HFFc6 (cell line): ENCODE data around the gene SYCP1. TPM values are rescaled to one million over a fixed set of nuclear protein-coding genes. Genes with fewer than 3 reads are reported as not detected.

Experiments
- DNase-seq: peaks from one replicate; pipeline ENCODE4 v3.0.0-alpha.2; 2018
- H3K27ac Mint-ChIP-seq: 2 replicates; pipeline ENCODE4 v1.8.0; 2020; ENCODE audit warnings: mild to moderate bottlenecking, mixed read lengths
- H3K27me3 Mint-ChIP-seq: 2 replicates; pipeline ENCODE4 v1.8.0; 2021; ENCODE audit warnings: mild to moderate bottlenecking, moderate library complexity, mixed read lengths; ENCODE audit not compliant: insufficient read depth
- H3K36me3 Mint-ChIP-seq: 2 replicates; pipeline ENCODE4 v1.8.0; 2021; ENCODE audit warnings: low read depth, mixed read lengths
- H3K4me1 Mint-ChIP-seq: 2 replicates; pipeline ENCODE4 v1.8.0; 2020; ENCODE audit warnings: low read depth, mixed read lengths
- H3K4me3 Mint-ChIP-seq: 2 replicates; pipeline ENCODE4 v1.8.0; 2020; ENCODE audit warnings: mild to moderate bottlenecking, moderate library complexity, mixed read lengths
- H3K9me3 Mint-ChIP-seq: 2 replicates; pipeline ENCODE4 v1.8.0; 2020; ENCODE audit warnings: mild to moderate bottlenecking, mixed read lengths
- CTCF ChIP-seq: fragments of 200-600 bp; sonication (generic); IDR thresholded peaks from 2 replicates; pipeline ENCODE4 v1.5.0; 2021; ENCODE audit warnings: antibody characterized with exemption, mild to moderate bottlenecking
- total RNA-seq, 6 experiments: library from RNA; stranded (reverse); fragmentation: NEBNext Ultra II Directional; extraction: Animal tissue kit (Norgen Biotek cat#: 25700); gene quantifications; 2 replicates in 1 of 6; 3 replicates in 5 of 6; pipeline ENCODE4 v1.2.3, GENCODE V29; 2021

The SYCP1 gene
- total RNA-seq, 6 experiments from 2014 or later, result not detected

GRCh38 chr1:115021145-115021544 is 166.5 kb downstream of the SYCP1 start:
- TF ChIP-seq CTCF, result no peak
- H3K9me3 Mint-ChIP-seq, result no peaks in the 10 kb centered on the region
- no peak overlapping the region for H3K4me3 Mint-ChIP-seq
- H3K4me1 Mint-ChIP-seq, result no peaks in the 10 kb centered on the region
- H3K27me3 Mint-ChIP-seq, result peaks cover 8% of the 10 kb centered on the region
- no peak for DNase-seq
- H3K27ac Mint-ChIP-seq, result no peak overlapping the region
- H3K36me3 Mint-ChIP-seq, result no peaks in the 10 kb centered on the region

DNA sequence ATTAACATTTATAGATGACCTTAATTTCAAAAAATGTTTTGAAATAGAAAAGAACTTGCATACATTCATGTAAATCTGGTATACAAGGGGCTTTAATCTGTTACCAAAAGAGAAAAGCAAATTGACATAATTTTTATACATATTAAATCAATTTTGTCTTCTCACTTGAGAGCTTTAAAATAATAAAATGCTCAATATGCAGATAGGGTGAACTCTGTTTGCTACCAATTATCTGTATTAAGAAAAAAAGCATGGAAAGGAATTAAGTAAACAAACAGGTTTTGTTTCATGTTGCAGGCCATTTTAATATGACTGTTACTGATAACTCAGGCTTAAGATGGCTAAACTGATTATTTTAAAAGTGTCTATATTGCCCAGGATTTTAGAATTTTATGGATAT is 168.9 kb downstream of the SYCP1 start:
- DNase-seq, result no peak
- peaks cover 10% of the 10 kb centered on the region for H3K27me3 Mint-ChIP-seq
- no peaks in the 10 kb centered on the region for H3K9me3 Mint-ChIP-seq
- TF ChIP-seq CTCF, result no peak
- no peaks in the 10 kb centered on the region for H3K4me1 Mint-ChIP-seq
- H3K27ac Mint-ChIP-seq, result no peak overlapping the region
- H3K36me3 Mint-ChIP-seq, result no peaks in the 10 kb centered on the region
- H3K4me3 Mint-ChIP-seq, result no peak overlapping the region

- Mint-ChIP-seq H3K27ac (no peak within 1 kb of the TSS), H3K9me3 (no peaks in the 10 kb centered on the region), H3K4me3 (no peak within 1 kb of the TSS), H3K27me3 (peaks cover 8% of the 10 kb centered on the region), H3K36me3 (no peaks in the 10 kb centered on the region), H3K4me1 (no peaks in the 10 kb centered on the region)
- TF ChIP-seq CTCF, result no peak
- no peak for DNase-seq
Observed at GRCh38 chr1:115029526-115029925, 174.9 kb downstream of the SYCP1 start, which contains the start of gene TSHB. Gene TSHB, plus strand, starts transcription at chr1:115029826. Its CDS starts 3,537 bp downstream, at chr1:115033363.

DNA sequence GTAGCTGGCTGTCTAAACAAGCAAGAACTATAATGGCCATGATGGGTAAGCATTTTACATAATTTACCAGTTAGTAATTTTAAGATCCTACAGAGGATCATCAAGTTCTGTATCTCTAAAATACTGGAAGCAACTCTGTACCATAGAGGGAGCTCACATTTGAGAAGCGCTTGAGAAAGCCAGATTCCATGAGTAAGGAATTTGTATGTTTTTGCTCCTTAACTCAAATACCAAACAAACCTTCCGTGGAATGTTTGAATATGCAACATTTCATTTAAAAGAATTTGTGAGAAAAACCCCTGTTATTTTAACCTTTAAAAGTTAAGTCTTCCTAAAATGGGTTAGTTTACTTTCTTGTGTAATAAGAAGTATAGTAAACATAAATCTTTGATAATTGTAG is 176.9 kb downstream of the SYCP1 start:
- no peak for TF ChIP-seq CTCF
- H3K36me3 Mint-ChIP-seq, result no peaks in the 10 kb centered on the region
- no peak for DNase-seq
- no peaks in the 10 kb centered on the region for H3K4me1 Mint-ChIP-seq
- no peaks in the 10 kb centered on the region for H3K9me3 Mint-ChIP-seq
- H3K27ac Mint-ChIP-seq, result no peak overlapping the region
- peaks cover 9% of the 10 kb centered on the region for H3K27me3 Mint-ChIP-seq
- H3K4me3 Mint-ChIP-seq, result no peak overlapping the region

DNA sequence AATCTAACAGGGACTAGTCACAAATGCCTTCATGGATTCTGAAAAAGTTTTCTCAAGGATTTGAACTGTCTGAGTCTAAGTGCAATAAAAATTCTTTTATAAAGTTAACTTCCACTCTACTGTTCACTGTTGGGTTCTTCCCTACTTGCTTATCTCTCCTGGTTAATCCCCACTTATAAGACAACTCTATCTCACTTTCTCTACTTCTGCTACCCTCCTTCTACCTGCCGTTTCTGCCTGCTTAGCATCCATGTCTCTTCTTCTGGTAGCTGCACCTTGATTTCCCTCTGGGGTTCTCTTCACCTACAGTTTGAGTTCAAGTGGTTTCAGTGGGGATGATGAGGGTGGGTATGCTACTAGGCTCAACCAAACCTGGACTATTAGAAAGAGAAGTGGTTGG is 181.0 kb downstream of the SYCP1 start:
- Mint-ChIP-seq H3K36me3 (no peaks in the 10 kb centered on the region), H3K27ac (no peak overlapping the region), H3K27me3 (peaks cover 6% of the 10 kb centered on the region), H3K9me3 (no peaks in the 10 kb centered on the region), H3K4me3 (no peak overlapping the region), H3K4me1 (no peaks in the 10 kb centered on the region)
- no peak for TF ChIP-seq CTCF
- no peak for DNase-seq
